Measurements from ENCODE around the gene NEDD4.

DNA sequence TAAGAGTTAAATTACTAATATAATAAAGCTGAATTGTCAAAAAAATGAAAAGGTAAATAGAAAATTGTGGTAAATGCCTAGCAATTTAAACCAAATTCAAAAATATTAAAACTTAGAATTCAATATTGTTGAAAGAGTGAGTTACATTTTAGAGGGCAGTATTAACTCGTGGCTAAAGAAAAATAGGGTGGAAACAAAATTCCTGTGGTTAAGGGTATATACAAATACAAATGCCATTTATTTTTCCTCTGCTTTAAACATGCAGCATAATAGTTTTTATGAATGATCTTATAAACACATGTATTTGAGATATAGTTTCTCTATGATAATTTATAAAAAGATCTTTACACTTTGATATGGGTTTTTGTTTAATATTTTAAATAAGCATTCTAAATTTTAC is 79.0 kb downstream of the NEDD4 start:
- TF ChIP-seq POLR2A (IDR thresholded peaks at IDR 0.05) = no peak
- TF ChIP-seq, protein P1, sequence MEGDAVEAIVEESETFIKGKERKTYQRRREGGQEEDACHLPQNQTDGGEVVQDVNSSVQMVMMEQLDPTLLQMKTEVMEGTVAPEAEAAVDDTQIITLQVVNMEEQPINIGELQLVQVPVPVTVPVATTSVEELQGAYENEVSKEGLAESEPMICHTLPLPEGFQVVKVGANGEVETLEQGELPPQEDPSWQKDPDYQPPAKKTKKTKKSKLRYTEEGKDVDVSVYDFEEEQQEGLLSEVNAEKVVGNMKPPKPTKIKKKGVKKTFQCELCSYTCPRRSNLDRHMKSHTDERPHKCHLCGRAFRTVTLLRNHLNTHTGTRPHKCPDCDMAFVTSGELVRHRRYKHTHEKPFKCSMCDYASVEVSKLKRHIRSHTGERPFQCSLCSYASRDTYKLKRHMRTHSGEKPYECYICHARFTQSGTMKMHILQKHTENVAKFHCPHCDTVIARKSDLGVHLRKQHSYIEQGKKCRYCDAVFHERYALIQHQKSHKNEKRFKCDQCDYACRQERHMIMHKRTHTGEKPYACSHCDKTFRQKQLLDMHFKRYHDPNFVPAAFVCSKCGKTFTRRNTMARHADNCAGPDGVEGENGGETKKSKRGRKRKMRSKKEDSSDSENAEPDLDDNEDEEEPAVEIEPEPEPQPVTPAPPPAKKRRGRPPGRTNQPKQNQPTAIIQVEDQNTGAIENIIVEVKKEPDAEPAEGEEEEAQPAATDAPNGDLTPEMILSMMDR (IDR thresholded peaks at IDR 0.05) = no peak

Data from testis (tissue), 2 donors.